Posterior vena cava (tissue), 2 donors: ENCODE data around the gene ADAM12. TPM values are rescaled to one million over a fixed set of nuclear protein-coding genes. Genes with fewer than 3 reads are reported as not detected.
"Not testable (repeated sequence)": the region's sequence is repeated elsewhere in the genome, so short reads cannot be mapped to it uniquely, and the experiment has no call there.

Experiments used
- DNase-seq: peaks from one replicate; pipeline ENCODE4 v3.0.0-alpha.2; 2020; ENCODE audit warnings: low spot score
- intact Hi-C, 2 donors: fragments of 100-400 bp; cut with DNase I; formaldehyde crosslinking; loops; one replicate each; pipeline versions ENCODE4 v1.14.1 to v1.14.2; 2022 to 2023
- total RNA-seq, 2 donors: library from RNA; stranded (reverse); fragmentation: NEBNext Ultra II Directional; extraction: Animal tissue kit (Norgen Biotek cat#: 25700); gene quantifications; one replicate each; pipeline ENCODE4 v1.2.1, GENCODE V29; 2021
- donor health status: DM: yes; HTN: yes; CAD: no.
- donor health status: DM: yes; HTN: yes; CAD: no.

The ADAM12 gene
- total RNA-seq, 2 donors from 2014 or later, result 2.2 to 2.8 TPM

DNA sequence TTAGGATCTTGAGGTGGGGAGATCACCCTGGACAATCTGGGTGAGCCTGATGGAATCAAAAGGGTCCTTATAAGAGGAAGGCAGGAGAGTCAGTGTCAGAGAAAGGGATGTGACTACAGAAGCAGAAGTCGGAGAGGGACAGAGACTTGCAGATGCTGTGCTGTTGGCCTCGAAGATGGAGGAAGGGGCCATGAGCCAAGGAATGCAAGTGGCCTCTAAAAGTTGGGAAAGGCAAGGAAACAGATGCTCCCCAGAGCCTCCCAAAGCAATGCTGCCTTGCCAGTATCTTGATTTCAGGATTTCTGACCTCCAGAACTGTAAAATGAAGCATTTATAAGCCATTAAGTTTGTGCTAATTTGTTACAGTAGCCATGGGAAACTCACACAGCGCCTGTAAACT lies 326.8 kb downstream of the ADAM12 start:
- intact Hi-C loops, result loop anchor here in 1 of 2 donors (5.0 kb wide), 1 partner anchor 1649 kb away; no protein-coding TSS in a partner anchor
- DNase-seq, result no peak

DNA sequence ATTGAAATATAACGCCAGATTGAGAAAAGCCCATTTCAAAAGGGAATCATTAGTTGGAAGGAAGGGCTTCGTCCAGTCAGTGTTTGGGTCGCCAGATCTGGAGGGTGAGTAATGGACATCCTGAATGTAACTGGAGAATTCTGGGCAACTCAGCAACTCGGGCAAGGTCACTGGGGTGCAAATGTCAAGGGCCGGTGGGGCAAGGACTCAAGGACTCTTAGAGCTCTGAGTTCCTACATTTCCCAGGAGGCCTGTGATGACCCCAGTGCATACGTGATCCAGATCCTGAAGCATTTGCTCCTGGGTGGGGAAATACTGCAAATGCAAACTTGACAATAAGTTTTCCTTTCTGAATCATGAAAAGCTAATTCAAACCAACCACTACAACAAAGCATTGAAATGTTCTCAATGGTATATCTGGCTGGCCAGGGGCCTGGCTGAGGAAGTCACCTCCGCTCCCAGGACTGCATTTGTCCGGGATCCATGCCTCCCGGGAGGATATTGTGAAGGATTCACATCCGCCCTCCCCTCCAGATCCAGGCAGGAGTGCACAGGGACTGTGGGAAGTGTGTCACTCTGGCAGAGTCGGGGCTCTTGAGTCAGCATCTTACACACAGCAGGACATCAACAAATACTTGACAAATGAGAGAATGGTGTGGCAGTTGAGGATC lies 327.9 kb downstream of the ADAM12 start:
- intact Hi-C loops, result loop anchor here in 1 of 2 donors (5.0 kb wide), 1 partner anchor 1648 kb away; no protein-coding TSS in a partner anchor
- peak; percentile 89 for DNase-seq

DNA sequence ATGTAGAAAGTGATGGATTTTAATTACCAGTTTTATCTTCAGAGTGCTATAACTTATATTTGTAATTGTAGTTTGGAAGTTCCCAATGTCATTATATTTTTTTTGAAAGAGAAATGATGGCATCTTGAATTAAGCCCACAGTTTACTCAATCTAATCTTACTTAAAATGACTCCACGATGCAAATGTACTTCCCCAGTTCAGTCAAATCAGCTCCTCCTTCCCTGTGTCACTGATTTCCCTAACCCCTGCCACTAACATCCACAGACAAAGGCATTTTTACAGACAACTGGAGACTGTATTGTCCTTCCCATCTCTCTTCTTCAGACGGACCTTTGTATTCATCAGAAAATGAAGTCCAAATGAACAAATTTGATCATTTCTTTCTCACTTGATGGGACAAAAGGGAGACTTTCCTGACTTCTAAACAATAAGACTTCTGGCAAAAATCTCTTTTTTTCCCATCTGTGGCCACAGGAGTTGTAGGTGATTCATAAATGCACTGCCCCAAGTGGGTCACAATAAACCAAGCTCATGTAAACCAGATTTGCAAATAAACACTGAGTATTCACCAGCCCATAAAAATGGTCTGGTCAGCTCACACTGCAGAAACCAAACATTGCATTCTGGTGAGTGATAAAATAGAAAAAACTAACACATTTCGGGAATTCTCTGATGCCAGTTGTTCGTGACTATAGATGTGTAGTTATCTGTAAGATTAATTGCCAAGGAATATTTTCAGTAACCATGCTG lies 329.0 kb downstream of the ADAM12 start:
- DNase-seq, result no peak
- intact Hi-C loops, result no loop called here

DNA sequence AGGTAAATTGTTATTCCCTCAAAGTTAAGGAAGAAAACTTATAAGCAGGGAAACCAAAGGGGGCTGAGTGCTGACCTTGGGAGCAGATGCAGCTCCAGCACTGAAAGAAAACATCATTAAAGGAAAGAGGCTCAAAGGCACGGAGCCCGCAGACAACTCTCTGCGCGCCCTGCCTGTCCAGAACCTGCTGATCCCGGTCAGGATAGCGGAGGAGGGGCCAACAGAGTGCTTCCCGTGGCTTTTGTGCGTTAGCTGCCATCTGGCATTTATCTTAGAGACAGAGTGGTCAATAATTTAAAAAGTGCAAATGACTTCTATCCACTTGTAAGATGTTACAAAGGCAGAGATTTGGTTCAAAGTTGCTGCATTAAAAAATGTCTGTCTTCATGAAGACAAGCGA lies 329.8 kb downstream of the ADAM12 start:
- intact Hi-C loops, result no loop called here

DNA sequence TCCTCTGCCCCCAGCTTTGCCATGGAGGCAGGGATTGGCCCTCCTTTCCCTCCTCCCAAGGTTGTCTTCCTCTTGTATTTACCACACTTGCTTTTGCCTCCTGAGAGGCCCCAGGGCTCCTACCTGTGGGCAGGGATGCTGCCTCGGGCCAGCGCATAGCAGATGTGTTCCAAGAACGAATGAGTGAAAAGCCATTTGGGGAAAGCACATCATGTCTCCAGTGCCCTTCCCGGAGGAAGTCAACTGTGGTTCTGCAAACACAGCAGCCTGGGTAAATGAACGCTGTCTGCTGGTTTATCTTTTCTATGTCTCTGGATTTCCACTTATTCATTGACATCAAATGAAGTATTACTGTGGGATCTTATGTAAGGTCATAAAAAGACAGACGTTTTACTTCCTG lies 330.2 kb downstream of the ADAM12 start:
- no peak for DNase-seq
- intact Hi-C loops, result no loop called here

More for the DNA sequence above, 329.8 kb downstream of the ADAM12 start:
- no peak for DNase-seq

DNA sequence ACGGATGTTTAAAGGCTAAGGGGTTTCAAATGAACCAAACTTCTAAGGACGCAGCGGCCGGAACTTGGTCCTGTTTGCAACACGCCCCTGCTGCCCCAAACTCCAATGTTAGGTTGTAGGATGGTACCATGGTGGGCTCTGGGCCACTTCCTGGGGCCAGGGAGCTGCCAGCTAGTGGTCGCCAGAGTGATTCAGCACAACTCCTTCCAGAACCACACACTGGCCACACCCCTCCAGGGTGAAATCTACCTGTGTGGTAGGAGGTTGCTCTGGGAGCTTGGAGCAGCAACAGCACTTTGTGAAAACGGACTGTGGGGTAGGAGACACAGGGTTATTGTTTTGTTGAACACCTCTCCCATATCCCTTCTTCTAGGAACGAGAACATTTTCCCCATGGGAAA lies 330.8 kb downstream of the ADAM12 start:
- no peak for DNase-seq
- intact Hi-C loops, result no loop called here

DNA sequence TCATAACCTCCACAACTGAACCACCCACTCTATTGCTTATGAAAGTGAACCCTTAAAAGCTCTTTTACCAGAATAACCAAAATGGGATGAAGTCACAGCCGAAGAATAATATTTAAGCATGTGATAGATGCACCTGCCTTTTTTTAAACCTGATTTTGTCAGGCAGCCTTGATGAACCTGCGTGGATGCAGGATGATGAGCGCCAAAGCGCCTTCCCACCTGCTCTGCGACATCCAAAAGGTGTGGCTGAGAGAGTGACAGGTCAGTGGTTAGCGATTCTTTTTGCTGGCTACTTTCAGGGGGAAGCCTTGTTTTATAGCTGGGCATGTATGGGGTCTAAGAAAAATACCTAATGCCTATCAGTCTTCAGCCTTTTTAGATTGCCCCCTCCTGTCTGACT lies 334.1 kb downstream of the ADAM12 start:
- DNase-seq, result no peak
- intact Hi-C loops, result no loop called here

DNA sequence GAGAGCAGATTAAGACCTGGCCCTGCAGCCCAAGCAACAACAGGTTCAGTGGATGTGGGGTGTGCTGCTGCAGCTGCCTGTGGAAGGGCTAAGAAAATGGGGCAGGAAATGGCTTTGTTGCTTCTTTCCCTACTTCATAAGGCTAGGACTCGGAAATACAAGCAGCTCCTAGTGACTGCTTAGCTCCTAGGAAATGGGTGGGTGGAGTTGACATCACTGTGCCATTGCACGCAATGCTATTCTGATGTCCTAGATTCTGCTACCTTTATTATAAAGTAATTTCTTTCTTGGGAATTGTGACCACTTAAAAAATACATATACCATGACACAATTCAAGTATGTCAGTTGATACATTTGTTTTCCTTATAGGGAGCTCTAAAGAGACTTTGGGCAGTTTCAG lies 336.1 kb downstream of the ADAM12 start:
- intact Hi-C loops, result no loop called here
- no peak for DNase-seq

DNA sequence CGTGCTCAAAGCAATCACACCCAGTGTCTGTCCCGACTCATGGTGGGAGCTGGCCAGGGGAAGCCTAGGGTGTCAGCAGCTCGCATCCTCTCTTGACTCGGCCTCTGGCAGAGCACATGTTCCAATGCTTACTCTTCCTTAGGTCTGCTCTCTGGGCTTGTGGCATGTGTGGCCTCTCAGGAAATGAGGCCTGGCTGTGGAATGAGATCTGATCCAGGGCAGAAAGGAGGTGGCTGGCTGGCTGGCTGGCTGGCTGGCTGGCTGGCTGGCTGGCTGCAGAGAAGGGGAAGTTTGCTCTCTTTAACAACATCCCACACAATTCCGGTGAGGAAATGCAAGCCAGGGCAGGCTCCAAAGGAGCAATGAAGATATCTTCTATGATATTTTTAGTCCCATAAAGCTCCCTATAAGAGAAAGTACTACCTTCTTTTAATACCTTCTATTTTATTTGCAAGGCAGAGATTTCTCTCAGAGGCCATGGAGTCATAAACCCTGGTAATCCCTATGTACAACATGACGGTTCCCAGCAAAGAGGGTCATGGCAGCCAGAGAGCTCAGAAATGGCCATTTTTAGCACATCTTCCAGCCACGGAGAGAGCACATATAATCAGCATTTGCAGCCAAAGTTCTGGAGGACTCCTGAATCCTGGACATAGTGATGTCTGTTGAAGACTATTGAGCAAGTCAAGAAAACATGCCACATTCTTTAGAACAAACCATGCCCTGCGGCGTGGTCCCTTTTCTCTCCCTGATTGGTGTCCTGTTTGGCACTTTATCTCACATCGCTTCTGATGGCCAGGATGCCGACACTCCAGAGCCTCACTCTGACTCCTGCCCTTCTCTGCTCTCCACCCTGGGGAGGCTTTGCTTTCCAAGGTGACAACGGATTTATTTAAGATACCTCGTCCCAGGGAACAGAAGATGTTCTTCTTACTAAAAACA lies 338.2 kb downstream of the ADAM12 start:
- intact Hi-C loops, result no loop called here
- no peak for DNase-seq

DNA sequence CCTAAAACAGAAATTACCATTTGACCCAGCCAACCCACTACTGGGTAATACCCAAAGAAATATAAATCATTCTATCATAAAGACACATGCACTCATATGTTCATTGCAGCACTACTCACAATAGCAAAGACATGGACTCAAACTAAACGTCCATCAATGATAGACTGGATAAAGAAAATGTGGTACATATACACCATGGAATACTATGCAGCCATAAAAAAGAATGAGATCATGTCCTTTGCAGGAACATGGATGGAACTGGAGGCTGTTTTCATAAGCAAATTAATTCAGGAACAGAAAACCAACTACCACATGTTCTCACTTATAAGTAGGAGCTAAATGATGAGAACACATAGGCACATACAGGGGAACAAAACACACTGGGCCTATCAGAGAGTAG lies 340.5 kb downstream of the ADAM12 start:
- intact Hi-C loops, result not testable (repeated sequence)

DNA sequence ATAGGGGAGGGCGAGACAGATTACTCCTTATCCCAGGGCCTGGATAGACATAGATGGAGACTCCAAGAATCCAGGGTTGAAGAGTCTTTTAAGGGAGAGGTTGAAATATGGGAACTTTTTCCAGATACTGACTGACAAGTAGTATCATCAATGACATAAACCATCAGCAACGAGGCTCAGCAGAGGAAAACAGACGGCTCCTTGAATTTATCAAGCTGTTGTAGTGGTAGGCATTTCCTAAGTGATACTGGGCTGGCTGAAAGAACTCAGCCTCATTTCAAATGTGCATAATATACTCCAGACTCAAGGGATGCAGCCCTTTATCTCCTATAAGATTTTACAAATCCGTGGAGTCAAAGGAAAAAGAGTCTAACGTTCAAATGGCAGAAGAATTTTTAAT lies 341.4 kb downstream of the ADAM12 start:
- no peak for DNase-seq
- intact Hi-C loops, result no loop called here

More for the DNA sequence above, 340.5 kb downstream of the ADAM12 start:
- DNase-seq, result not testable (repeated sequence)

DNA sequence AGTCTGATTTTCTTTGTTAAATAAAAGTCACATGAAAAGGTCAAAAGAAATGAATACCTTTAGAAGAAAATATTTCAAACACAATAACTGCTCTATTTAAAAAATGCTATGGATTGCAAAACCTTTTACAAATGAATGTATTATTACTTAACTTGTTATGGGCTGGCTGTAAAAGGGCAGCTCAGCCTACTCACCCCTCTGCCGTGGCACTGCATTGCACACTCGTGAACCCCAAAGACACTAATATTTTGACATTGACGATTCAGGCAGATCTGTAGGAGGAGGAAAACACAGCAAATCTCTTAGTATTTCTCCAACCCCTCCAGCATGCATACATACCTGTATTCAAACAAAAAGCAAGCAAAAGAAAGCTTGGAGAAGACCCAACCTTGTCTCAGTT lies 342.4 kb downstream of the ADAM12 start:
- intact Hi-C loops, result no loop called here
- DNase-seq, result no peak

DNA sequence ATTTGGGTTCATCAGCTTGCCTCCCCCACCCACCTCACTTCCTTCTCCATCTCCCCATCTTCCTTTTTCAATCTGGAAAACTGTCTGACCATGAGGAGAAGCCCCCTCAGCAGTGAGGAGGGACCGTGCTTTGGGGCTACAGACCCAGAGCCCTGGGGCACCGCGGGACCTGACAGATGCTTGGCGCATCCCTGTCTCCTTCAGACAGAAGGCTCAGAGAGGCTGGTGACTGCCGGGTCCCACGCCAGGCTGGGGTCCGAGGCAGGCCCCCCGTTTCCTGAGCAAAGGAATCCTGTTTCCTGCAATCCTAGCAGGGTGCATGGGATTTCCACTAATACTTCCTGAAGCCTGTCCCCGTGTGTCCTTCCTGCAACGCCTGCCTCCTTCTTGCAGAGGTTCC lies 344.9 kb downstream of the ADAM12 start:
- intact Hi-C loops, result no loop called here
- DNase-seq, result no peak

DNA sequence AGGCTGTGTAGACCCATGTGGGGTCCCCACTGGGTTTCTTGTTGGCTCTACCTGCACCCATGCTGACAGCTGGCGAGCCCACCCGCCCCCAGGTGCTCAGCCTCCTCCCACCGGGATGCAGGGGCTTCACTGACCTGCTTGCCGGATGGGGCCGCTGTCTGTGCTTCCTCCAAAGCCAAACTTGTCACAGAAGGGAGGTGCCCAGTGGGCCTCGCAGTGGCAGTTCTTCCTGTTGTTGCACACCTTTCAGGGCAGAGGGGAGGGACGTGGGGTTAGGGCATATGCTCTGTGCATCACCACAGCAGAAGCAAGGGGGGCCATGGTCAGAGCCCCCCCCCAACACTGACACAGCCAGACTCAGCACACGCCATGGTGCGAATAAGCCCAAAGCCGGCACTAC lies 345.4 kb downstream of the ADAM12 start:
- intact Hi-C loops, result no loop called here

DNA sequence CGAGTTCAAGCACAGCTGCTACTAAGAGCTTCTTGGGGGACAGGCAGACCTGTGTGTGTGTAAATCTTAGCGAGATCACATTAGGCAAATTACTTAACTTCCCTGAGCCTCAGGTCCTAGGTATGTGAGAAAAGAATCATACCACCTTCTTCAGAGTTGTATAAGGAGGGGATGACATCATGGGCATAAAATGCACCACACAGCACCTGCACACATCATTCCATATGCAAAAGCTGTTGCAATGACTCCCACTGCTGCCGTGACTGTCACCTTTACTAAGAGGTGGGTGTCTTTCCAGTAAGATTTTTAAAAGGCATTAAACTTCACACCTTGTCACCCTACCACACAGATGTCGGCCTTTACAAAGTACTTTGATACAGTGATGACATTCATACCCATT lies 345.9 kb downstream of the ADAM12 start:
- intact Hi-C loops, result no loop called here
- no peak for DNase-seq

More for the DNA sequence above, 345.4 kb downstream of the ADAM12 start:
- no peak for DNase-seq

DNA sequence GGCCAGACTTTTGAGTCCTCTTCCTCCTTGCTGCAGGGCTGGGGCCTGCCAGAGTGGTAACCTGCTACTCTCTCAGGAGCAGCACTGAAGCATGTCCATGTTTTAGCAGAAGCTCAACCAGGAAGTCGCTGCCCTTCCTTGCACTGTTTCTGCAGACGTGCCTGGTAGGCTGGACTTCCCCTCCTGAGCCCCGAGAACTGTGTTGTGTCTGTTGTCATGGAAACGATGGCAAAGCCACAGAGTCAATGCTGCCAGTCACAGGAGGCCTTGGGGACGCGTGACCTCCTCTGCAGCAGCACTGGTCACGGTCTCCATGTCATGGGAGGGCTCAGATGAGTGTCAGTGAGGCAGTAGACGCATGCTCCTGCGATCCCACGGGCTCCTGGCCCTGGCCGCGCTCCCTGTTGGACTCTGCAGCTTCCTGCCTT lies 346.5 kb downstream of the ADAM12 start:
- DNase-seq, result peak; percentile 96

DNA sequence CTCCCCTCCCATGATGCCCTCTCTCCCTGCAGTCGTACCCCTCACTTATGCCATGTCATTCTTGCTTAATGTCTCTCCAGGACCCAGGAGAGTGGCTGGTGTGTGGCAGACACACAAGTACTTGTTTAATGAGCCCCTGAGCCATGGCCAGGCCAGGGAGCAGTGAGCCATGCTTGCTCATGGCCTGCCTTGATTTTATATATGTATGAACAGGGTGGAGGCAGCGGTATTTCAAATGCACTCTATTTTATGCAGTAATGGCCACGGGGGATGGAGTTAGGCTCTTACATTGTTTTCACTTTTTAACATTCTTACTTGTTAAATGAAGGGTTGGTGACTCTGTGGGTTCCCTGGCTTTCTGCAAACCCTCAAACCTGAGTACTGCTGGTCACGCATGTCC lies 347.2 kb downstream of the ADAM12 start:
- no peak for DNase-seq
- intact Hi-C loops, result no loop called here

More for the DNA sequence above, 346.5 kb downstream of the ADAM12 start:
- intact Hi-C loops, result no loop called here

DNA sequence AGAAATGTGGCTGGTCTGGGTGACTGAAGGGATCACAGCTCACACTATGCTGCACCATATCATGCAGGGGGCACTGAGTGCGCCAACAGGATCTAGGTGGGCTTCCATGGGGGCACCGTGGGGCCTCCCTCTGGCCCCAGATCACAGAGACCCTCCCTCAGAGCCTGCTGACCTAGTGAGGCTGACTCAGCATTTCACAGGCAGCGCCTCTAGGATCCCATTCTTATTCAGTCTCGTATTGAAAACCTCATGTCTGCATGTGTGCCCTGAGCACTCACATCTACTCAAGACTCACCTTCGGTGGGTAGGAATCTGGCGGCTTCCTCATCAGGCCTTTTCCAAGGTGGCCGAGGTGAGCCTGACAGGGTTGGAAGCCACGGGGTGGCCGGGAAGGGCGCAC lies 350.3 kb downstream of the ADAM12 start:
- intact Hi-C loops, result no loop called here
- DNase-seq, result no peak

DNA sequence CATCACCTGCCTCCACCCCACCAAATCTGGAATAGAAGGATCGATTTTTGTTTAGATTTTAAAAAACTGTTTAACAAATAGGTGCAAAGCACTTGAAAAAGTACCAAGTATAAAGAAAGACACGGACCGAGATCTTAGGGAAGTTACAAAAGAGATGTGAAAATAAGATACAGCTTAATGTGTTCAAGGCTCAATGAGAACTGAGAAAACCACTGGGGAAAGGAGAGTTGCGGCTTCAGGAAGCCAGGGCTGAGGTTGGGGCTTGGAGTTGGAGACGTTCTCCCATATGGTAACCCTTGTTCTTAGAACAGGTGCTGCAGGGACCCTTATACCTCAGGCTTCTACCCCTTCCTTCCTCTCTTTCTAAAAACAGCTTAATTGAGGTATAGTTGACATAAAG lies 351.8 kb downstream of the ADAM12 start:
- DNase-seq, result no peak
- intact Hi-C loops, result no loop called here

DNA sequence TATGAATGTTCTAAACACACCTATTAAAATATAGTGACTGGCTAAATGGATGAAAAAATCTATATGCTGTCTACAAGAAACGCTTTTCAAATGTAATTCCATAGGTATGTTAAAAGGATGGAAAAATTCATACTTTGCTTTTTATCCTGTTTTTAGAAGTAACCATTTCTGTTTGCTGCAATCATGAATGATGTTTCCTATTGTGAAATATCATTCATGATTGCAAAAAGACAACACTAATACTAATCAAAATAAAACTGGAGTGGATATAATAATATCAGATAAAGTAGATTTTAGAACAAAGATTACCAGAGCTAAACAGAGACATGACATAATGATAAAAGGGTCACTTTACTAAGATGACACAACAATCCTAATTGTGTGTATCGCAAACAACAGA lies 353.7 kb downstream of the ADAM12 start:
- no peak for DNase-seq
- intact Hi-C loops, result no loop called here
